GM21825 (cell line): ENCODE results near the gene ABL1.

Experiments used
- ATAC-seq: cut with Tn5 transposase; IDR thresholded peaks from one replicate; pipeline ENCODE4 v1.9.1; 2021; ENCODE audit warnings: mild to moderate bottlenecking, moderate library complexity; ENCODE audit not compliant: unreplicated experiment

Gene ABL1

DNA sequence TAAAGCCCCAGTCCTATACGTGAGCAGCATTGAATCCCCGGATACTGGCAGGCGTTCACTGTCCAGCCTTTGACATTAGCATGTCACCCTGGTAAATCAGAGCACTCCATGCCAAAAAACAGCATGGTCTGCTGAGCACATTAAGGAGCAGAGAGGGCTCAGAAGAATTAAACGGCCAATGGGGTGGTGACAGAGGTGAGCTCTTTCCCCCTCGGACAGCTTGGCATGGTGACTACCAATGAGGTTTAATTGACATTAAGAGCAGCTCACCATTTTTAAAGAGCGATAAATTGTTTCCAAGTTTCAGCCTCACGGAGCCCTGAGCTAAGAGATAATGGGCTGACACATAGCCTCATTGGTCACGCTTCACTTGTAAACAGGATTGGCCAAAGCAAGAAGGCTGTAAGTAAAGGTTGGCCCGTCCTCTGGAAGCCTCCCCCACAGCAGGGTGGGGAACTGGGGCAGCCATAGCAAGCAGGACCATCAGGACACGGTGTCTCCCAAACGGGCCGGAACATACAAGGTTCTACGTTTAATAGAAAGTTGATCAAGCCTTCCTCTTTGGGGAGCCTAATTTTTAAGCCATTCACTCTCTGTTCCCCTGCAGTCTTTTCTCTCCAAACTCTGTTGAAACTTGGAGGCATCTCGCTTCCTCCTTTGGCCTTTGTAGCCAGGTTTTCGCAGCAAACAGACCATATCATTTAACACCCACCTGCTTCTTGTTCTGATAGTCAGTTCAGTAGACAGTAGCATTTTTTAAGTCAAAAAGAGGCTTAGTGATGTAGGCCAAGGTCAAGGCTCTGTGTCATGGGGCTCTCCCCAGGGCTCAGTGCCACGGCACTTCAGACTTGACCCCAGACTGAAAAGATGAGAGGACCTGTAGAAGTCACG is 35.7 kb downstream of the ABL1 start:
- ATAC-seq, result no peak

- no peak for ATAC-seq
These were observed 36.5 kb downstream of the ABL1 start for GRCh38 chr9:130871395-130872062.

- no peak for ATAC-seq
These were observed 37.0 kb downstream of the ABL1 start for GRCh38 chr9:130872093-130872492.

DNA sequence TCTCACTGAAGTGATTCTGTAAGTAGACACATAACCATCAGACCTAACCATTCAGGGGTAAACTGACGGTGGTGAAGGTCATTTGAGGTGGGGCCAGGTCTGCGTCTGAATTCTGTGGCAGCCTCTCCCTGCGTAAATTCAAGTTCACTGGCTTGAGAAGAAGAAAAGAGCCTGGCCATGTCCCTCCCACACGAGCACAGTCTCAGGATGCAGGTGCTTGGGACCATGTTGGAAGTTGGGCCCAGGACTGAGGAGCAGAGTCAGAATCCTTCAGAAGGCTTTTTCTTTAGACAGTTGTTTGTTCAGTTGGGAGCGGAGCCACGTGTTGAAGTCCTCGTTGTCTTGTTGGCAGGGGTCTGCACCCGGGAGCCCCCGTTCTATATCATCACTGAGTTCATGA is 37.5 kb downstream of the ABL1 start:
- no peak for ATAC-seq

DNA sequence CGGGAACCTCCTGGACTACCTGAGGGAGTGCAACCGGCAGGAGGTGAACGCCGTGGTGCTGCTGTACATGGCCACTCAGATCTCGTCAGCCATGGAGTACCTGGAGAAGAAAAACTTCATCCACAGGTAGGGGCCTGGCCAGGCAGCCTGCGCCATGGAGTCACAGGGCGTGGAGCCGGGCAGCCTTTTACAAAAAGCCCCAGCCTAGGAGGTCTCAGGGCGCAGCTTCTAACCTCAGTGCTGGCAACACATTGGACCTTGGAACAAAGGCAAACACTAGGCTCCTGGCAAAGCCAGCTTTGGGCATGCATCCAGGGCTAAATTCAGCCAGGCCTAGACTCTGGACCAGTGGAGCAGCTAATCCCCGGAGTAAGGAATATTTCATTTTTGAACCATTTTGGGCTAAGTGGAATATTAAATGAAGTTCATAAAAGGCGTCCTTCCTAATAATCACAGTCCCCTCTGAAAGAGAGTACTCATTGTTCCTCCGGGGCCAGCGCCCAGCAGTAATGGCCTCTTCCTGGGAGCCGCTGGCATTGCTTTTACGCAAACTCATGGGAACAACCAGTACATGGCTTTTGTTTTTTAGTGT is 38.0 kb downstream of the ABL1 start:
- no peak for ATAC-seq

GRCh38 chr9:130873966-130874365 is 38.9 kb downstream of the ABL1 start:
- ATAC-seq, result no peak

DNA sequence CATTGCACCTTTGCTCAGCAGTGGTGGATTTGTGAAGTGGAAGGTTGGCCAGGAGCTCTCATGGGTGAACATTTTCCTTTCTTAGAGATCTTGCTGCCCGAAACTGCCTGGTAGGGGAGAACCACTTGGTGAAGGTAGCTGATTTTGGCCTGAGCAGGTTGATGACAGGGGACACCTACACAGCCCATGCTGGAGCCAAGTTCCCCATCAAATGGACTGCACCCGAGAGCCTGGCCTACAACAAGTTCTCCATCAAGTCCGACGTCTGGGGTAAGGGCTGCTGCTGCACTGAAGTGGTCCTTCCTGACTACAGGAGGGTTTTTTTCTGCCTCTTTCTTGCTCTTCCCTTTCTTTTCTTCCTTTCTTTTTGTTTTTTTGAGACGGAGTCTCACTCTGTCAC is 39.7 kb downstream of the ABL1 start:
- no peak for ATAC-seq

GRCh38 chr9:130877300-130877699 is 42.2 kb downstream of the ABL1 start:
- no peak for ATAC-seq

DNA sequence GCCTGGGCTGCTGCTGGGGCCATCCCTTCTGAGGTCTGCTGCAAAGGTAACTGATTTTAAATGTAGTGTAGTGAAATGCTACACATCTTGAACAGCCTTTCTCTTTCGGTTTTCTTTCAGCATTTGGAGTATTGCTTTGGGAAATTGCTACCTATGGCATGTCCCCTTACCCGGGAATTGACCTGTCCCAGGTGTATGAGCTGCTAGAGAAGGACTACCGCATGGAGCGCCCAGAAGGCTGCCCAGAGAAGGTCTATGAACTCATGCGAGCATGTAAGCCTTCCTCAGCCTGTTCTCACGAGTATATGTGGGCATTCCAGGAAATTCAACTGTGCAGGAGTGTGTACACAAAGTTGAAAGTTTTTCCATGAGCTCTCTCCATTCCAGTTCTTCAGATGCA is 43.2 kb downstream of the ABL1 start:
- no peak for ATAC-seq

- ATAC-seq, result no peak
These were observed 44.9 kb downstream of the ABL1 start for GRCh38 chr9:130879863-130880411.

DNA sequence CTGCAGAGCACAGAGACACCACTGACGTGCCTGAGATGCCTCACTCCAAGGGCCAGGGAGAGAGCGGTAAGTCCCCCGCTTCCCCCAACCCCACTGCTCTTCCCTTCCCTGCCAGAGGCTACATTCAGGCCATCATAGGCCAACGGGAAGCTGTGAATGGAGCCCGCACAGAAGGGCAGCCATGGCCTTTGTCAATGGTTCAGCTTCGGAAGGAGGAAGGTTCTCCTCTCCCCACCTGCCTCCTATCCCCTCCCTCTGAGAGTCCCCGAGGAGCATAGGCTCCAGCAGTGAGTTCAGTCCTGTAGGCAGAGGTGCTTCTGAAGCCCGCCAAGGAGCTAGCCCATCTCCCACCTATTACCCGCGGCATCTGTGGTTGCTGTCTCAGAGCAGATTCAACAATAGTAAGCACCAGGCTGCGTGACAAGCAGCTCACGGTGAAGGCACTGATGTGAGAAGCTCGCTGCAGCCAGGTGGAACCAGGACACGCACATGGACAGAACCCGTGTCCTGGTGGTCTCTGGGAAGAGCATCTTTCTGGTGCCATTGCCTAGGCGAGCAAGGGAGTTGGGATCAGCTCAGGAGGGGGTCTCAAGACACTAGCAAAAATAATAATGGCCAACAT is 45.7 kb downstream of the ABL1 start:
- ATAC-seq, result no peak

GRCh38 chr9:130881516-130881915 is 46.5 kb downstream of the ABL1 start:
- no peak for ATAC-seq

GRCh38 chr9:130882696-130883225 is 47.7 kb downstream of the ABL1 start:
- ATAC-seq, result no peak

GRCh38 chr9:130883479-130883878 is 48.4 kb downstream of the ABL1 start:
- ATAC-seq, result no peak

DNA sequence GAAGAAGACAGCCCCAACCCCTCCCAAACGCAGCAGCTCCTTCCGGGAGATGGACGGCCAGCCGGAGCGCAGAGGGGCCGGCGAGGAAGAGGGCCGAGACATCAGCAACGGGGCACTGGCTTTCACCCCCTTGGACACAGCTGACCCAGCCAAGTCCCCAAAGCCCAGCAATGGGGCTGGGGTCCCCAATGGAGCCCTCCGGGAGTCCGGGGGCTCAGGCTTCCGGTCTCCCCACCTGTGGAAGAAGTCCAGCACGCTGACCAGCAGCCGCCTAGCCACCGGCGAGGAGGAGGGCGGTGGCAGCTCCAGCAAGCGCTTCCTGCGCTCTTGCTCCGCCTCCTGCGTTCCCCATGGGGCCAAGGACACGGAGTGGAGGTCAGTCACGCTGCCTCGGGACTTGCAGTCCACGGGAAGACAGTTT is 49.1 kb downstream of the ABL1 start:
- no peak for ATAC-seq

DNA sequence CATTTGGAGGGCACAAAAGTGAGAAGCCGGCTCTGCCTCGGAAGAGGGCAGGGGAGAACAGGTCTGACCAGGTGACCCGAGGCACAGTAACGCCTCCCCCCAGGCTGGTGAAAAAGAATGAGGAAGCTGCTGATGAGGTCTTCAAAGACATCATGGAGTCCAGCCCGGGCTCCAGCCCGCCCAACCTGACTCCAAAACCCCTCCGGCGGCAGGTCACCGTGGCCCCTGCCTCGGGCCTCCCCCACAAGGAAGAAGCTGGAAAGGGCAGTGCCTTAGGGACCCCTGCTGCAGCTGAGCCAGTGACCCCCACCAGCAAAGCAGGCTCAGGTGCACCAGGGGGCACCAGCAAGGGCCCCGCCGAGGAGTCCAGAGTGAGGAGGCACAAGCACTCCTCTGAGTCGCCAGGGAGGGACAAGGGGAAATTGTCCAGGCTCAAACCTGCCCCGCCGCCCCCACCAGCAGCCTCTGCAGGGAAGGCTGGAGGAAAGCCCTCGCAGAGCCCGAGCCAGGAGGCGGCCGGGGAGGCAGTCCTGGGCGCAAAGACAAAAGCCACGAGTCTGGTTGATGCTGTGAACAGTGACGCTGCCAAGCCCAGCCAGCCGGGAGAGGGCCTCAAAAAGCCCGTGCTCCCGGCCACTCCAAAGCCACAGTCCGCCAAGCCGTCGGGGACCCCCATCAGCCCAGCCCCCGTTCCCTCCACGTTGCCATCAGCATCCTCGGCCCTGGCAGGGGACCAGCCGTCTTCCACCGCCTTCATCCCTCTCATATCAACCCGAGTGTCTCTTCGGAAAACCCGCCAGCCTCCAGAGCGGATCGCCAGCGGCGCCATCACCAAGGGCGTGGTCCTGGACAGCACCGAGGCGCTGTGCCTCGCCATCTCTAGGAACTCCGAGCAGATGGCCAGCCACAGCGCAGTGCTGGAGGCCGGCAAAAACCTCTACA is 49.8 kb downstream of the ABL1 start:
- ATAC-seq, result no peak

- ATAC-seq, result no peak
These were observed 50.7 kb downstream of the ABL1 start for GRCh38 chr9:130885484-130886375.

GRCh38 chr9:130886981-130887380 is 51.9 kb downstream of the ABL1 start:
- ATAC-seq, result no peak
